ENCODE data around the gene PPP2R1B.

DNA sequence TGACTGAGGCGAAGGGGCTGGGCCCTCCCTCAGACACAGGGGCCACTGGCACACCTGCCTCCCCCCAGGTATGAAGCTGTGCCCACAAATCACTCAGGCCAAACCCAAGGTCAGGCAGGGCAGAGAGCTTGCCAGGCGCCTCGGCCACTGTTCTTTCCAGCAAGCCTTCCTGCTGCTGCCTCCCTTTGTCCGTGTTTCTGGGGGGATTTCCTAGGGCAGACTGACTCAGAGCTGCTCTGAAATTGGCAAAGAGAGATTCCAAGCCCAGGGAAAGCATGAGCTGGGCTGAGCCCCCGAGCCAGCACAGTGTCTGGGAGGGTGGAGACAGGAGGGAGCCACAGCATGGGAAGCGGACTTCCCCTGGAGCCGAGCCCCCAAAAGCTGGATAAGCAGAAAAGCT is 33.2 kb downstream of the PPP2R1B start:
- TF ChIP-seq EZH2phosphoT487 (IDR thresholded peaks at IDR 0.05; ENCODE audit: borderline replicate concordance, low read length): no peak
- TF ChIP-seq, protein P1, sequence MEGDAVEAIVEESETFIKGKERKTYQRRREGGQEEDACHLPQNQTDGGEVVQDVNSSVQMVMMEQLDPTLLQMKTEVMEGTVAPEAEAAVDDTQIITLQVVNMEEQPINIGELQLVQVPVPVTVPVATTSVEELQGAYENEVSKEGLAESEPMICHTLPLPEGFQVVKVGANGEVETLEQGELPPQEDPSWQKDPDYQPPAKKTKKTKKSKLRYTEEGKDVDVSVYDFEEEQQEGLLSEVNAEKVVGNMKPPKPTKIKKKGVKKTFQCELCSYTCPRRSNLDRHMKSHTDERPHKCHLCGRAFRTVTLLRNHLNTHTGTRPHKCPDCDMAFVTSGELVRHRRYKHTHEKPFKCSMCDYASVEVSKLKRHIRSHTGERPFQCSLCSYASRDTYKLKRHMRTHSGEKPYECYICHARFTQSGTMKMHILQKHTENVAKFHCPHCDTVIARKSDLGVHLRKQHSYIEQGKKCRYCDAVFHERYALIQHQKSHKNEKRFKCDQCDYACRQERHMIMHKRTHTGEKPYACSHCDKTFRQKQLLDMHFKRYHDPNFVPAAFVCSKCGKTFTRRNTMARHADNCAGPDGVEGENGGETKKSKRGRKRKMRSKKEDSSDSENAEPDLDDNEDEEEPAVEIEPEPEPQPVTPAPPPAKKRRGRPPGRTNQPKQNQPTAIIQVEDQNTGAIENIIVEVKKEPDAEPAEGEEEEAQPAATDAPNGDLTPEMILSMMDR (IDR thresholded peaks at IDR 0.05; ENCODE audit: low read depth, low read length, poor library complexity, severe bottlenecking): no peak
